HG02623 (cell line): ENCODE data around the gene SALL2.
A peak's percentile ranks its signal among the peaks of the same experiment; 100 is the strongest.

Source experiments
- ATAC-seq: cut with Tn5 transposase; IDR thresholded peaks from one replicate; pipeline ENCODE4 v1.9.1; 2021; ENCODE audit warnings: moderate library complexity; ENCODE audit not compliant: unreplicated experiment

Gene SALL2

DNA sequence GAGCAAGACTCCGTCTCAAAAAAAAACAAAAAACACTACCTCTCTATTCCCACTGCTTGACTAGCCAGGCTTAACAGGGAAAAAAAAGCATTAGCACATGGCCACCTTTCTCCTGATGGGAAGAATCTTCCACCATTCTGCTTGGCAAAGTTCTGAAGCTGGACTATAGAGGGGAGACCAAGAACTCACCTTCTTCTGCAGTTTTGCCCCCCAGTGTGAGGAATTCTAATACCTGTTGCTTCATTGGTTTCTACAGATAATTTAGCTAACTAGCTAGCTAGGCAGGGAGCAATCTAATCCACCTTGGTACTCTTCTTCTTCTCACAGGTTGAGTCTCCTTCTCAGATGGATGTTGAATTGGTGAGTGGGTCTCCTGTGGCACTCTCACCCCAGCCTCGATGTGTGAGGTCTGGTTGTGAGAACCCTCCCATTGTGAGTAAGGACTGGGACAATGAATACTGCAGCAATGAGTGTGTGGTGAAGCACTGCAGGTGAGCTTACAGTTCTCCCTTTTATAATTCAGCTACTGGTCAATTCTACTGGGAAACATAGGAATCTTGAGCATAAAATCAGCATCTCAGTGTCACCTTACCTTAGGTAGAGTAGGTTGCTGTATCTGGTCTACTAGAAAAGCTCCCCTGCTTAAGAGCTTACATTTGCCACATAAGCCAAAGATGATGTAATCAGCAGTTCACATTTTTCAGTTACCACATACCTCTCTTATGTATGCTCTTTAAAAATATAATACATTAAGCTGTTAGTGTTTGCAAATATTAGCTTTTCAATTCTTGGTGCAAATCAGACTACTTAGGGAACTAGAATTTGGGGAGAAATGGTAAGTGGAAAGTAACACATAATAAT, 31.0 kb downstream of the SALL2 start:
- ATAC-seq, result no peak

DNA sequence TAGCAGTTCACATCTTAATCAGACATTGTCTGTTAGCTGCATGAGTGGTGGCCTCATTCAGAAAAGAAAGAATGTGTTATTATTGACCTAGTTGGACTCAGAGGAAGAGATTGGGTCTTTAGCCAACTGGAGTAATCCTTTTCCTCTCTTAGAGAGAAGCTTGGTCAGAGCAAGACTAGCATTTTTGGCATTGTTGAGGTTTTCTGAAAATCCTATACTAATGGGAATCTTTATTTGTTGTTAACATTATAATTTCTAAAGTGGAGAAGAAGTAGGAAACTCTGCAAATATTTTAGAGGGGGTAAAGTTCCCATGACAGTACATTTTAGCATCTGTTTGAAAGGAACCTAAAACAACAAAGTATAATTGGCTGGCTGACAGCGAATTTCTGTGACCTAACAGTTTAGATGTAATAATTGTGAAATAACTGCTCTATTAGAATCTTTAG, 39.5 kb downstream of the SALL2 start:
- ATAC-seq, result no peak

DNA sequence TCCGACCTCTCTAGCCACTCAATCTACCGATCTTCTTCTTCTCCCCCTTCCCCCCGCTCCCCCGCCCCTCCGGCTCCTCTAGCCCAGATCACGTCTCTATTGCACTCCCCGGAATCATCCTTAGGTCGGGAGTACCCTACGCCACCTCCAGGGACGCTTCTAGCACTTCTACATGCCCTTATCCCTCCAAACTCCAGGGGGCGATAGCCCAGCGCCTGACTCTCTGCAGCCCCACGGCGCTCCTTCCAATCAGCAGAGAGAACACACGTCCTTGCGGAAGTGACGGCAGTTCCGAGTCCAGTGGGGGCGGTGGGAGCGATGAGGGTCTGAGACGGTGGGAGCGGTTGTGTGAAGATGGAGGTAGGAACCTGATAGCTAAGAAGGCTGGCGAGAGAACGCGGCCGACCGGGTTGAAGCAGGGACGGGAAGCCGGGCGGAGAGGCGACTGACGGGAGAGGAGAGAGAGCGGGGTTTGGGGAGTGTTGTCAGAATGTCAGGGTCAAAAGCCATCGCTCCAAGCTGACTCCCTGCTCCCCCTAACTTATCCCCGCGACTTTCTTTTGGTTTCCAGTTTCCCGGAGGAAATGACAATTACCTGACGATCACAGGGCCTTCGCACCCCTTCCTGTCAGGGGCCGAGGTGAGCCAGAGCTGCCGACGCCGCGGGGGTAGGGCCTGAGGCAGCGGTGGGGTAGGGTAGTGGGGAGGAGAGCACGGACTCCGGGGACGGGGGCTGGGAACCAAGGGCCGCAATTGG, 49.0 kb downstream of the SALL2 start, which contains the start of the genes RAB2B and TOX4:
Gene RAB2B (minus strand): TSS at position 35 of the 757 bp plus-strand sequence. CDS start 87 bp downstream, outside the sequence.
Gene TOX4 (plus strand): TSS at position 271 of the 757 bp plus-strand sequence. CDS start 84 bp downstream, at position 355.
- peak; percentile 100 for ATAC-seq

DNA sequence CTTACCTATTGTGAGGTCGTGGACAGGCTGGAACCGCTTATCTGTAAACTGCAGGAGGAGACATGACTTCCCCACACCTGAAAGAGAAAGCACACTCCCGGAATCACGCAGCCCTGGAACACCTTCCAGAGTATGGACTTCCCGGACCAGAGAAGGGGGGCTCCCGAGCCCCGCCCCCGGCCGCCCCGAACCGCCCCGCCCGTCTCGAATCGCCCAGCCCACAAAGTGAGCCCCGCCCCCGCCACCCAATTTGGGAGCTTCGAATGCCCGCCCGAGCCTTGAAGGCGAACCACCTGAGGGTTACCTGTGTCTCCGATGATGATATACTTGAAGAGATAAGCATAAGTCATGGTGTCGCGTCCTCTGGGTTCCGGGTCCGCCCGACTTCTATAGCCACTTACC, 49.6 kb downstream of the SALL2 start:
- ATAC-seq, result peak; percentile 21

DNA sequence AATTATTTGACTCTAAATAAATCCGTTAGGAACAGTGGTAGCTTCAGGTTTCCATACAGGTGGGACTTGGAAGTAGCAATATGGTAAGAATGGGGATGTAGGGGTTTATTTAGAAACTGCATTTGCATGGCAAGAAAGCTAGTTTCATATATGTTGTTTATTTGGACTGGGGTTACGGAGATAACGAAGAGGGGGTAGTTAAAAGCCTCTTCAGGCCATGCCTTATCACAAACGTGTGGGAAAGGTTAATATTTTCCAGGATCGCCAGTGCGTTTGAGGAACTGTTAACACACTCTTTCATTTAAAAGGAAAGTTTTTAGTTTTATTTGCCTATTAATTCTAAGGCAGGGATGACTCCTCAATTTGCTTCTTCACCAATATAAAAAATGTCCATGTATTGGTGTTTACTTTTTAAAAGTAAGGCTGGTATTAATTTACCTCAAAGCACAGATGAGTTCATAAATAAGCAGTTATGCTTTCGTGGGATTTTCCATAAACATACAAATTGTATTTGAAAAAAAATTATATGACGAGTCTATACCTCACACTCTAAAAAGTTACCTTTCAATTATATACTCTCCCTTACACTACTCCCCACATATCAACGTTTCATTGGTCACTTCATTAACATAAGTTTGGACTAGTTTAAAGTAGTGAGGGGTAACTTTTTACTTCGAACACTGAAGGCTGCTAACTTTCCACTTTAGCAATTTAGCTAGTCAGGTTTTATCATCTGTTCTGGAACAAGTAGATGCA, 50.2 kb downstream of the SALL2 start:
- ATAC-seq, result no peak
